K562 (cell line): ENCODE measurements around the gene TMEM116. TPM values are rescaled to one million over a fixed set of nuclear protein-coding genes. Genes with fewer than 3 reads are reported as not detected.

Source experiments
- HDAC3 ChIP-seq: fragments of 450-650 bp; IDR thresholded peaks from 2 replicates; pipeline ENCODE4 v1.6.1; 2018; ENCODE audit warnings: borderline replicate concordance, mild to moderate bottlenecking, moderate library complexity; ENCODE audit not compliant: partially characterized antibody
- HSF4 ChIP-seq: fragments of 250-450 bp; sonication (Bioruptor Pico); IDR thresholded peaks from 2 replicates; pipeline ENCODE4 v2.1.2; 2022; ENCODE audit warnings: mild to moderate bottlenecking, moderate library complexity, borderline replicate concordance
- KLF6 ChIP-seq: fragments of 250-450 bp; sonication (Bioruptor Pico); IDR thresholded peaks from 2 replicates; pipeline ENCODE4 v1.4.0; 2020; ENCODE audit warnings: mild to moderate bottlenecking, moderate library complexity, borderline replicate concordance
- NCOA2 ChIP-seq, 2 experiments: fragments of 450-650 bp; IDR thresholded peaks; 2 replicates each; pipeline ENCODE4 v1.6.1; 2018; ENCODE audit warnings: mild to moderate bottlenecking in 2 of 2, moderate library complexity in 1 of 2; ENCODE audit not compliant: partially characterized antibody in 2 of 2
- NCOA4 ChIP-seq: fragments of 450-650 bp; IDR thresholded peaks from 2 replicates; pipeline ENCODE4 v1.6.1; 2018; ENCODE audit warnings: mild to moderate bottlenecking; ENCODE audit not compliant: partially characterized antibody
- POLR2AphosphoS2 ChIP-seq: IDR thresholded peaks from 2 replicates; pipeline ENCODE4 v1.6.1; 2012; ENCODE audit warnings: low read length, improper control_type of control experiment
- POLR3G ChIP-seq: IDR thresholded peaks from 2 replicates; pipeline ENCODE4 v1.6.1; 2011; ENCODE audit not compliant: insufficient read length, insufficient replicate concordance; ENCODE audit errors: extremely low read depth
- SREBF2 ChIP-seq: sonication (generic); formaldehyde crosslinking; IDR thresholded peaks from 2 replicates; pipeline ENCODE4 v1.4.0; 2020; ENCODE audit warnings: mild to moderate bottlenecking, missing genetic modification reagents
- ZNF584 ChIP-seq: fragments of 200-800 bp; sonication (Bioruptor generic); IDR thresholded peaks from 2 replicates; pipeline ENCODE4 v1.6.1; 2016; ENCODE audit warnings: low read depth, mild to moderate bottlenecking, missing genetic modification characterization, missing compliant biosample characterization
- polyA plus RNA-seq, 8 experiments: library from polyadenylated mRNA; depleted of rRNA in 4 of 8; stranded (reverse) in 5 of 8; unstranded in 3 of 8; fragments of >200 nt; fragmentation: Nextera tagmentation in 2 of 8; fragmentation: Illumina TruSeq in 1 of 8; extraction: Ambion mirVana in 2 of 8; extraction: Trizol in 1 of 8; gene quantifications; 2 replicates each; pipeline versions ENCODE4 v1.2.1 to v1.2.3, GENCODE V29; 2011 to 2014; ENCODE audit warnings: inconsistent platforms in 1 of 8, missing spikeins in 1 of 8
- total RNA-seq, 7 experiments: library from RNA; depleted of rRNA in 6 of 7; stranded (reverse); fragments of >200 nt in 6 of 7; fragmentation: Illumina TruSeq in 2 of 7; extraction: Trizol in 2 of 7; gene quantifications; 2 replicates each; pipeline versions ENCODE4 v1.2.1 to v1.2.3, GENCODE V29; 2011 to 2021; ENCODE audit warnings: low replicate concordance in 1 of 7
- TF ChIP-seq, protein P1 (sequence below): fragments of 250-450 bp; sonication (Bioruptor Pico); IDR thresholded peaks from 2 replicates; pipeline ENCODE4 v1.4.0; 2020; ENCODE audit warnings: borderline replicate concordance
- TF ChIP-seq, protein P2 (sequence below), 2 experiments: fragments of 450-650 bp; IDR thresholded peaks; 2 replicates each; pipeline ENCODE4 v1.6.1; 2018; ENCODE audit warnings: mild to moderate bottlenecking in 2 of 2, low read depth in 1 of 2; ENCODE audit not compliant: partially characterized antibody in 2 of 2
- TF ChIP-seq, protein P3 (sequence below): fragments of 450-650 bp; IDR thresholded peaks from 2 replicates; pipeline ENCODE4 v1.6.1; 2016; ENCODE audit warnings: missing biosample characterization, missing genetic modification characterization
- TF ChIP-seq, protein P4 (sequence below): fragments of 450-650 bp; IDR thresholded peaks from 2 replicates; pipeline ENCODE4 v1.6.1; 2016; ENCODE audit warnings: antibody characterized with exemption
- TF ChIP-seq, protein P5 (sequence below): fragments of 250-450 bp; sonication (Bioruptor Pico); IDR thresholded peaks from 2 replicates; pipeline ENCODE4 v1.4.0; 2020; ENCODE audit warnings: mild to moderate bottlenecking, moderate library complexity, borderline replicate concordance

Gene TMEM116
- total and polyA plus RNA-seq, 9 of the 15 experiments (the other 6 are each of a cell fraction or from before 2014, with no cell fraction given) = 5.2 to 78.6 (median 13.9) TPM

DNA sequence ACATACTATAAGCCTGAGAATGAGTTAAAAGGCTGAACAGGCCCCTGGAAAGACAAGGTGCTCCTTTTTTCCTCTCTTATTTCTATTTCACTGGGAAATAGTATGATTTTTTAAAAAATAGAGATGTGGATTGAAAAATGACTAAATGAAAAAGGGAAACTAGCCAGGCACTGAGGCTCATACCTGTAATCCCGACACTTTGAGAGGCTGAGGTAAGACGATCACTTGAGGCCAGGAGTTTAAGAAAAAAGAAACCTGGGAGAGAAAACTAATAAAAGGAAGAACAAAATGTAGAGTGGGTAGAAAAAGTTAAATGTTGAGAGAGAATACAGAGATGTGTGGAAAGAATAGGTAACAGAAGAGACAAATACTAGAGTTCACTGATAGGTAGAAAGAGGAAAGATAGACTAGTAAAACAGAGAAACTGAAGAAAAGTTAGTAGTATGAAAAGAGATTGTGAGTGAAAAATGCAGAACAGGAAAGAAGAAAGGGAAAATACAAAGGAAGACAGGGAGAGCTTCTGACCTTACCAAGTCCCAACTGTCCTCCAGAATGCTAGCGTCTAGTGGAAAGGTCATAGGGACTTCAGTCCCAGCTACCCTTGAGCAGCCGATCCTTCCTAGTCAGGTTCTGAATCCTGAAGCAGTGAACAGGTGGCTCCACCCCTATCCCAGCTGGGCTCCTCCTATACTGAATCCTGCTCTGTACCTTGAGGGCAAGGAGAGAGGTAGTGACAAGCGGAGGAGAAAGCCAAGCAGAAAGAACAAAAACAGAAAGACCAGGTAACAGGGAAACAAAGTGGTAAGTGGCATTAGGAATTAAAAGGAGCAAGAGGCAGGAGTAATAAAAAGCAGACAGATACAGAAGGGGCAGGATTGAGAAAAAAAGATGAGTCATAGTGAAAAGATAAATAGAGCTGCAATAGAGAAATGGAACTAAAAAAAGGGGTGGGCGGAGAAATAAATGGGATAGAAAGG lies 7.3 kb downstream of the TMEM116 start (continued):
- no peak for TF ChIP-seq NCOA2 (IDR thresholded peaks at IDR 0.05; ENCODE audit: partially characterized antibody in 2 of 2)
- no peak for TF ChIP-seq SREBF2 (CRISPR knock-in tag)
- no peak for TF ChIP-seq POLR3G
- TF ChIP-seq NCOA4 = peak; percentile 62
- no peak for TF ChIP-seq HDAC3
- TF ChIP-seq HSF4 (CRISPR knock-in tag) = no peak
- TF ChIP-seq POLR2AphosphoS2 = no peak
- TF ChIP-seq KLF6 (CRISPR knock-in tag) = no peak
- TF ChIP-seq, protein P1, sequence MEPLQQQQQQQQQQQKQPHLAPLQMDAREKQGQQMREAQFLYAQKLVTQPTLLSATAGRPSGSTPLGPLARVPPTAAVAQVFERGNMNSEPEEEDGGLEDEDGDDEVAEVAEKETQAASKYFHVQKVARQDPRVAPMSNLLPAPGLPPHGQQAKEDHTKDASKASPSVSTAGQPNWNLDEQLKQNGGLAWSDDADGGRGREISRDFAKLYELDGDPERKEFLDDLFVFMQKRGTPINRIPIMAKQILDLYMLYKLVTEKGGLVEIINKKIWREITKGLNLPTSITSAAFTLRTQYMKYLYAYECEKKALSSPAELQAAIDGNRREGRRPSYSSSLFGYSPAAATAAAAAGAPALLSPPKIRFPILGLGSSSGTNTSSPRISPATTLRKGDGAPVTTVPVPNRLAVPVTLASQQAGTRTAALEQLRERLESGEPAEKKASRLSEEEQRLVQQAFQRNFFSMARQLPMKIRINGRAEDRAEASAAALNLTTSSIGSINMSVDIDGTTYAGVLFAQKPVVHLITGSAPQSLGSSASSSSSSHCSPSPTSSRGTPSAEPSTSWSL (CRISPR knock-in tag) = no peak
- TF ChIP-seq, protein P2, sequence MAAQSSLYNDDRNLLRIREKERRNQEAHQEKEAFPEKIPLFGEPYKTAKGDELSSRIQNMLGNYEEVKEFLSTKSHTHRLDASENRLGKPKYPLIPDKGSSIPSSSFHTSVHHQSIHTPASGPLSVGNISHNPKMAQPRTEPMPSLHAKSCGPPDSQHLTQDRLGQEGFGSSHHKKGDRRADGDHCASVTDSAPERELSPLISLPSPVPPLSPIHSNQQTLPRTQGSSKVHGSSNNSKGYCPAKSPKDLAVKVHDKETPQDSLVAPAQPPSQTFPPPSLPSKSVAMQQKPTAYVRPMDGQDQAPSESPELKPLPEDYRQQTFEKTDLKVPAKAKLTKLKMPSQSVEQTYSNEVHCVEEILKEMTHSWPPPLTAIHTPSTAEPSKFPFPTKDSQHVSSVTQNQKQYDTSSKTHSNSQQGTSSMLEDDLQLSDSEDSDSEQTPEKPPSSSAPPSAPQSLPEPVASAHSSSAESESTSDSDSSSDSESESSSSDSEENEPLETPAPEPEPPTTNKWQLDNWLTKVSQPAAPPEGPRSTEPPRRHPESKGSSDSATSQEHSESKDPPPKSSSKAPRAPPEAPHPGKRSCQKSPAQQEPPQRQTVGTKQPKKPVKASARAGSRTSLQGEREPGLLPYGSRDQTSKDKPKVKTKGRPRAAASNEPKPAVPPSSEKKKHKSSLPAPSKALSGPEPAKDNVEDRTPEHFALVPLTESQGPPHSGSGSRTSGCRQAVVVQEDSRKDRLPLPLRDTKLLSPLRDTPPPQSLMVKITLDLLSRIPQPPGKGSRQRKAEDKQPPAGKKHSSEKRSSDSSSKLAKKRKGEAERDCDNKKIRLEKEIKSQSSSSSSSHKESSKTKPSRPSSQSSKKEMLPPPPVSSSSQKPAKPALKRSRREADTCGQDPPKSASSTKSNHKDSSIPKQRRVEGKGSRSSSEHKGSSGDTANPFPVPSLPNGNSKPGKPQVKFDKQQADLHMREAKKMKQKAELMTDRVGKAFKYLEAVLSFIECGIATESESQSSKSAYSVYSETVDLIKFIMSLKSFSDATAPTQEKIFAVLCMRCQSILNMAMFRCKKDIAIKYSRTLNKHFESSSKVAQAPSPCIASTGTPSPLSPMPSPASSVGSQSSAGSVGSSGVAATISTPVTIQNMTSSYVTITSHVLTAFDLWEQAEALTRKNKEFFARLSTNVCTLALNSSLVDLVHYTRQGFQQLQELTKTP (IDR thresholded peaks at IDR 0.05; ENCODE audit: low read depth in 1 of 2, partially characterized antibody in 2 of 2) = peak; percentile 49 to 61
- TF ChIP-seq, protein P3, sequence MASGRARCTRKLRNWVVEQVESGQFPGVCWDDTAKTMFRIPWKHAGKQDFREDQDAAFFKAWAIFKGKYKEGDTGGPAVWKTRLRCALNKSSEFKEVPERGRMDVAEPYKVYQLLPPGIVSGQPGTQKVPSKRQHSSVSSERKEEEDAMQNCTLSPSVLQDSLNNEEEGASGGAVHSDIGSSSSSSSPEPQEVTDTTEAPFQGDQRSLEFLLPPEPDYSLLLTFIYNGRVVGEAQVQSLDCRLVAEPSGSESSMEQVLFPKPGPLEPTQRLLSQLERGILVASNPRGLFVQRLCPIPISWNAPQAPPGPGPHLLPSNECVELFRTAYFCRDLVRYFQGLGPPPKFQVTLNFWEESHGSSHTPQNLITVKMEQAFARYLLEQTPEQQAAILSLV (tag) = no peak
- TF ChIP-seq, protein P4, sequence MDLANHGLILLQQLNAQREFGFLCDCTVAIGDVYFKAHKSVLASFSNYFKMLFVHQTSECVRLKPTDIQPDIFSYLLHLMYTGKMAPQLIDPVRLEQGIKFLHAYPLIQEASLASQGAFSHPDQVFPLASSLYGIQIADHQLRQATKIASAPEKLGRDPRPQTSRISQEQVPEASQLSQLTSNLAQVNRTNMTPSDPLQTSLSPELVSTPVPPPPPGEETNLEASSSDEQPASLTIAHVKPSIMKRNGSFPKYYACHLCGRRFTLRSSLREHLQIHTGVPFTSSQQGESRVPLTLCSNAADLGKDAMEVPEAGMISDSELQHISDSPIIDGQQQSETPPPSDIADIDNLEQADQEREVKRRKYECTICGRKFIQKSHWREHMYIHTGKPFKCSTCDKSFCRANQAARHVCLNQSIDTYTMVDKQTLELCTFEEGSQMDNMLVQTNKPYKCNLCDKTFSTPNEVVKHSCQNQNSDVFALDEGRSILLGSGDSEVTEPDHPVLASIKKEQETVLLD = 0 out of 2 replicates have a peak, but pooled peaks have one; percentile 45
- TF ChIP-seq, protein P5, sequence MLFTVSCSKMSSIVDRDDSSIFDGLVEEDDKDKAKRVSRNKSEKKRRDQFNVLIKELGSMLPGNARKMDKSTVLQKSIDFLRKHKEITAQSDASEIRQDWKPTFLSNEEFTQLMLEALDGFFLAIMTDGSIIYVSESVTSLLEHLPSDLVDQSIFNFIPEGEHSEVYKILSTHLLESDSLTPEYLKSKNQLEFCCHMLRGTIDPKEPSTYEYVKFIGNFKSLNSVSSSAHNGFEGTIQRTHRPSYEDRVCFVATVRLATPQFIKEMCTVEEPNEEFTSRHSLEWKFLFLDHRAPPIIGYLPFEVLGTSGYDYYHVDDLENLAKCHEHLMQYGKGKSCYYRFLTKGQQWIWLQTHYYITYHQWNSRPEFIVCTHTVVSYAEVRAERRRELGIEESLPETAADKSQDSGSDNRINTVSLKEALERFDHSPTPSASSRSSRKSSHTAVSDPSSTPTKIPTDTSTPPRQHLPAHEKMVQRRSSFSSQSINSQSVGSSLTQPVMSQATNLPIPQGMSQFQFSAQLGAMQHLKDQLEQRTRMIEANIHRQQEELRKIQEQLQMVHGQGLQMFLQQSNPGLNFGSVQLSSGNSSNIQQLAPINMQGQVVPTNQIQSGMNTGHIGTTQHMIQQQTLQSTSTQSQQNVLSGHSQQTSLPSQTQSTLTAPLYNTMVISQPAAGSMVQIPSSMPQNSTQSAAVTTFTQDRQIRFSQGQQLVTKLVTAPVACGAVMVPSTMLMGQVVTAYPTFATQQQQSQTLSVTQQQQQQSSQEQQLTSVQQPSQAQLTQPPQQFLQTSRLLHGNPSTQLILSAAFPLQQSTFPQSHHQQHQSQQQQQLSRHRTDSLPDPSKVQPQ (CRISPR knock-in tag) = no peak
- no peak for TF ChIP-seq ZNF584 (CRISPR knock-in tag)
